ENCODE measurements around the gene GALNT18. TPM values are rescaled to one million over a fixed set of nuclear protein-coding genes. Genes with fewer than 3 reads are reported as not detected.

Gene GALNT18
- polyA plus RNA-seq, 1 donor (not counting 4 experiments of a cell fraction or from before 2014, with no cell fraction given) = 27.2 TPM

GRCh38 chr11:11281626-11282025 lies 340.2 kb downstream of the GALNT18 start:
- Histone ChIP-seq H3K27me3 (ENCODE audit: control insufficient read depth, extremely low read depth, insufficient read depth, low read length) (no peaks in the 10 kb centered on the region), H3K4me2 (ENCODE audit: control insufficient read depth, extremely low read depth, insufficient read depth, low read depth, low read length) (no peak overlapping the region), H4K20me1 (ENCODE audit: control insufficient read depth, extremely low read depth, insufficient read depth, low read length) (no peaks in the 10 kb centered on the region), H3K4me1 (ENCODE audit: control insufficient read depth, extremely low read depth, insufficient read depth, low read length) (no peaks in the 10 kb centered on the region), H3K9ac (ENCODE audit: control insufficient read depth, extremely low read depth, insufficient read depth, low read length) (no peak overlapping the region), H3K9me1 (ENCODE audit: control insufficient read depth, extremely low read depth, insufficient read depth, low read length) (no peaks in the 10 kb centered on the region), H3K9me3 (ENCODE audit: control insufficient read depth, low read depth, low read length) (no peaks in the 10 kb centered on the region), H3K36me3 (ENCODE audit: control insufficient read depth in 2 of 2, extremely low read depth in 1 of 2, insufficient read depth in 2 of 2, low read length in 2 of 2) (peaks cover 0 to 9% of the 10 kb centered on the region in 2 experiments), H3K79me2 (ENCODE audit: control insufficient read depth, insufficient read depth, low read length) (no peaks in the 10 kb centered on the region), H3K27ac (ENCODE audit: control insufficient read depth, insufficient read depth, low read length) (no peak overlapping the region), H2AFZ (ENCODE audit: control insufficient read depth, low read length) (no peak overlapping the region), H3K4me3 (ENCODE audit: control insufficient read depth in 2 of 3, extremely low read depth in 1 of 3, insufficient read depth in 2 of 3, low read depth in 1 of 3, low read length in 3 of 3) (no peak overlapping the region)
- TF ChIP-seq EZH2 (IDR thresholded peaks at IDR 0.05; ENCODE audit: low read length) (no peak), CTCF (optimal IDR thresholded peaks at IDR 0.05 in 1 of 3, IDR thresholded peaks at IDR 0.05 in 1 of 3, conservative IDR thresholded peaks at IDR 0.05 in 1 of 3; ENCODE audit: extremely low read depth in 1 of 3, insufficient read depth in 2 of 3, low read length in 3 of 3) (no peak)
- no peak for FAIRE-seq
- DNase-seq (ENCODE audit: low read depth, low spot score) = no peak
- dilution Hi-C loops (cut with MboI; ENCODE audit: extremely low pct_ligation_motif_present, low sequenced_read_pairs) = no loop called here

GRCh38 chr11:11280826-11281225 lies 341.0 kb downstream of the GALNT18 start:
- H3K4me2 ChIP-seq (ENCODE audit: control insufficient read depth, extremely low read depth, insufficient read depth, low read depth, low read length) = no peak overlapping the region
- TF ChIP-seq EZH2 (IDR thresholded peaks at IDR 0.05; ENCODE audit: low read length) (no peak), CTCF (optimal IDR thresholded peaks at IDR 0.05 in 1 of 3, IDR thresholded peaks at IDR 0.05 in 1 of 3, conservative IDR thresholded peaks at IDR 0.05 in 1 of 3; ENCODE audit: extremely low read depth in 1 of 3, insufficient read depth in 2 of 3, low read length in 3 of 3) (no peak)
- no peak overlapping the region for H3K9ac ChIP-seq (ENCODE audit: control insufficient read depth, extremely low read depth, insufficient read depth, low read length)
- H3K79me2 ChIP-seq (ENCODE audit: control insufficient read depth, insufficient read depth, low read length) = no peaks in the 10 kb centered on the region
- H3K9me1 ChIP-seq (ENCODE audit: control insufficient read depth, extremely low read depth, insufficient read depth, low read length) = no peaks in the 10 kb centered on the region
- H3K36me3 ChIP-seq (ENCODE audit: control insufficient read depth in 2 of 2, extremely low read depth in 1 of 2, insufficient read depth in 2 of 2, low read length in 2 of 2) = peaks cover 0 to 9% of the 10 kb centered on the region in 2 experiments
- DNase-seq (ENCODE audit: low read depth, low spot score) (no peak), FAIRE-seq (no peak)
- no peaks in the 10 kb centered on the region for H3K27me3 ChIP-seq (ENCODE audit: control insufficient read depth, extremely low read depth, insufficient read depth, low read length)
- no peaks in the 10 kb centered on the region for H3K4me1 ChIP-seq (ENCODE audit: control insufficient read depth, extremely low read depth, insufficient read depth, low read length)
- no peak overlapping the region for H2AFZ ChIP-seq (ENCODE audit: control insufficient read depth, low read length)
- dilution Hi-C loops (cut with MboI; ENCODE audit: extremely low pct_ligation_motif_present, low sequenced_read_pairs) = no loop called here
- H4K20me1 ChIP-seq (ENCODE audit: control insufficient read depth, extremely low read depth, insufficient read depth, low read length) = no peaks in the 10 kb centered on the region
- no peaks in the 10 kb centered on the region for H3K9me3 ChIP-seq (ENCODE audit: control insufficient read depth, low read depth, low read length)
- H3K4me3 ChIP-seq (ENCODE audit: control insufficient read depth in 2 of 3, extremely low read depth in 1 of 3, insufficient read depth in 2 of 3, low read depth in 1 of 3, low read length in 3 of 3) = no peak overlapping the region
- no peak overlapping the region for H3K27ac ChIP-seq (ENCODE audit: control insufficient read depth, insufficient read depth, low read length)

Data from keratinocyte (primary cell).